GM19372 (cell line): Measurements from ENCODE around the gene NHP2.

Experiments used
- ATAC-seq: cut with Tn5 transposase; IDR thresholded peaks from one replicate; pipeline ENCODE4 v1.9.1; 2021; ENCODE audit warnings: mild to moderate bottlenecking, low read depth, moderate library complexity; ENCODE audit not compliant: unreplicated experiment

NHP2 gene

GRCh38 chr5:178116143-178116885 lies 37.4 kb downstream of the NHP2 start:
- ATAC-seq = no peak

GRCh38 chr5:178115814-178116142 lies 37.9 kb downstream of the NHP2 start:
- no peak for ATAC-seq

- no peak for ATAC-seq
Measured at GRCh38 chr5:178115136-178115813, 38.4 kb downstream of the NHP2 start.

DNA sequence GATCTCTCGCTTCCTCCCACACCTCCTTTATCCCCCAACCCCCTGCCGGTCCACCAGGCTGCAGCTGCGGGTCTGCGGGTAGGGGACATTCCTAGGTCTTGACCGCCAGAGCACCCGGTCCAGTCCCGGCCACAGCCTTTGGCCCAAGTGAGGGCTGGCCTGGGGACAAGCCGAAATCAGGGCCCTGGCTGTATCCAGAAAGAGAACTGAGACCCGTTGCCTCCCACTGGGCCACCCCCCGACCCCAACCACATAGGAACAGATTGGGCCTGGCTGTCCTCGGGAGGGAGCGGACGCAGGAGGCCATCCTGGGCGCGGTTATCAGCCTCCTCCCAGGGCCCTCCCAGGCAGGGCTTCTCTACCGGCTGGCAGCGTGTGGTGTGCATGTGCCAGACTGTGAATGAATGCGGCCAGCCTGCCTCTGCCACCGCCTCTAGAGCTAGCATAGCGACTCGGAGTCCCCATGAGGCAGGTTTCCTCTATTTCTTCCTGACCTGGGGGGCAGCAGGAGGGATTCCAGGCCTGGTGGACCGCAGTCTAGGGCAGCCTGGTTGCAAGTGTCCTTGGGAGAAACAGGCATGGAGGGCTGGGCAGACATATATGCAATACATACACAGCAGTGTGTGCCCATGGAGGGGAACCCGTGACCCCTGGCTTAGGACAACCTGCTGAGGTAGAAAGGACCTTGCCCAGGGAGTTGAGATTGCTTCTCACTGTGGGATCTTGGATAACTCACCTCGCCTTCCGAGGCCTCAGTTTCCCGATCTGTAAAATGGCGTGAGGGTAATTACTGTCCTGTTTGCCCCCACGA lies 39.2 kb downstream of the NHP2 start:
- no peak for ATAC-seq

GRCh38 chr5:178113841-178114324 lies 39.8 kb downstream of the NHP2 start:
- no peak for ATAC-seq

DNA sequence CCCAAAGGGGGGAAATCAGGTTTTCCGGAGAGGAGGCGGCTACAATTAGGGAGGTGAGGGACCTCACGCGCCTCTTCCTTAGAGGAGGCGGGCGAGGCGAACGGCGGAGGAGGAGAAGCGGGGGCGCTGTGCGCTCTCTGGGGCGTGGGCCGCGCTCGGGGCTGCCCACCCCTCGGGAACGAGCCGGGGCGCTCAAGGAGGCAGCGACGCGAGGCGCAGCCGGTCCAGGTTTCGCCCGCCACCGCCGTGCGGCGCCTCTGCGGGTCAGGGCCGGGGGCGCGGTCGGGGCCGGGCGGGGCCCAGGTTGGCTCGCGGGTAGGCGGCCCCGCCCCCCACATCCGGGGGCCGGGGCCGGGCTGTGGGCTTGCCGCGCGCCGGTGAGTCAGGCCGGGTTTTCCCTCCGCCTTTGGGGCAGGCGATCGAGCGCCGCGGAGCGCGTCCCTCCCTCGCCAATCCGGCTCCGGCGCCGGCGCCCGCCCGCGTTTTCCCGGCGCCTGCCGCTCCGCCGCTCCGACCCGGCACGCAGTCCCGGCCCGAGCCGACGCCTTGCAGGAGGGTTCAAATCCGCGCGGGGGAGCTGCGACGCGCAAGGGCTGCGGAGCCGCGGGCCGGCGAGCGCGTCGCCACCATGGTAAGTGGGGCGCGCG lies 40.4 kb downstream of the NHP2 start, which contains the start of gene N4BP3:
N4BP3 (plus strand) TSS at position 392 of the 647 bp plus-strand sequence. CDS start 6,052 bp downstream, outside the sequence.
- peak; percentile 54 for ATAC-seq

DNA sequence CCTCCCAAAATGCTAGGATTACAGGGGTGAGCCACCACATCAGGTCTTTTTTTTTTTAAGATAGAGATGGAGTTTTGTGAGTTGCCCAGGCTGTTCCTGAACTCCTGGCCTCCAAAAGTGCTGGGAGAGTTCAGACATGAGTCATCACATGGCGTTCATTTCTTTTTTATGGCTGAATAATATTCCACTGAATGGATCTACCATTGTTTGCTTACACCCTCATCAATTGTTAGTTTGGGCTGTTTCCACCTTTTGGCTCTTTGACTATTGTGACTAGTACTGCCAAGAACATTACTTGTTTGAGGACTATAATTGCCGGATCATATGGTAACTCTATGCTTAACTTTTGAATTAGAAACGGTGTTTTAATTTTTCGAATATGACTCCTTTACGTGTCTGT lies 41.1 kb downstream of the NHP2 start:
- no peak for ATAC-seq

DNA sequence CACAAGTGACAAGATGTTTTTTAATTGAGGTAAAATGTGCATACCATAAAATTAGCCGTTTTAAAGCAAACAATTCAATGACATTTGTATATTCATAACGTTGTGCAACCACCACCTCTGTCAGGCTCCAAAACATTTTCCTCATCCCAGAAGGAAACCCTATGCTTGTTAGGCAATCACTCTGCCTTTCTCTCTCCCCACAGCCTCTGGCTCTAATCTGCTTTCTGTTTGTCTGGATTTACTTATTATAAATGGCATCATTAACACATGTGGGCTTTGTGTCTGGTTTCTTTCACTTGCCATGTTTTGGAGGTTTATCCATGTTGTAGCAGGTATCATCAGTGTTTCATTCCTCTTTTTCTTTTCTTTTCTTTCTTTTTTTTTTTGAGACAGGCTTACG lies 41.8 kb downstream of the NHP2 start:
- ATAC-seq = no peak

DNA sequence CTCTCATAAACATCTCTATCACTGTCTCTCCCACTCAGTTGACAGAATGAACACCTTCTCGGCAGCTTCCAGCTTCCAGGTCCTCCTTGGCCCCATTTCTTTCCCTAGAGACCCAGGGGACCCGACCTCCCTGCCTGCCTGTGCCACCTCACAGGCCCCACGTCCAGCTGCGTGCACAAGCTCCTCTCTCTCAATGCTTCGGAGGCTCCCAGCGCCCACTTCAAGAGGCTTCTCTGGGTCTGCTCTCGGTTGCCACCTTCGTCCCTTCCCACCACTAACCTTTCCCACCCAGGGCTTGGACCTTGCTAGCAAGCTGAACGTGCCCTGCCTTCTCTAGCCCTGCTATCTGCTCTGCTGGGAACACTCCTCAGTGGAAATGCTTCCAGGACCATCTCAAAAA lies 43.2 kb downstream of the NHP2 start:
- no peak for ATAC-seq

GRCh38 chr5:178108966-178109365 lies 44.7 kb downstream of the NHP2 start:
- no peak for ATAC-seq

DNA sequence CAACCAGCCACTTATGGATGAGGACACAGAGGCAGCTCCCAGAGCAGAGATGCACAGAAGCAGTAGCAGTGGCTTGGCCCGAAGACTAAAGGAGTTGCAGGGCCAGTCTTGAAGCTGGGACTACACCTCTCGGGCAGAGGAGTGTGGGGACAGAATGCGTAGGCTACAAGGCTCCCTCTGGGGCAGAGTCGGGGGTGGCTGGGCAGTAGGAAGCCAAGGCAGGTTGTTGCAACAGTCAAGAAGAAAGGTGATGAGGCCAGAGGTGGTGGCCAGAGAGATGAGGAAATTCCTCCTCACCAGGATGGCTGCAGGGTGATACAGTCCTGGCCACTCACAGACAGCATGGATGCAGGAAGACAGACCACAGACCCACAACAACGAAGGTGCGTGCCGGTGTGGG lies 45.2 kb downstream of the NHP2 start:
- no peak for ATAC-seq

GRCh38 chr5:178107756-178108310 lies 45.9 kb downstream of the NHP2 start:
- no peak for ATAC-seq

- ATAC-seq = no peak
Measured at GRCh38 chr5:178106556-178107239, 47.0 kb downstream of the NHP2 start.

DNA sequence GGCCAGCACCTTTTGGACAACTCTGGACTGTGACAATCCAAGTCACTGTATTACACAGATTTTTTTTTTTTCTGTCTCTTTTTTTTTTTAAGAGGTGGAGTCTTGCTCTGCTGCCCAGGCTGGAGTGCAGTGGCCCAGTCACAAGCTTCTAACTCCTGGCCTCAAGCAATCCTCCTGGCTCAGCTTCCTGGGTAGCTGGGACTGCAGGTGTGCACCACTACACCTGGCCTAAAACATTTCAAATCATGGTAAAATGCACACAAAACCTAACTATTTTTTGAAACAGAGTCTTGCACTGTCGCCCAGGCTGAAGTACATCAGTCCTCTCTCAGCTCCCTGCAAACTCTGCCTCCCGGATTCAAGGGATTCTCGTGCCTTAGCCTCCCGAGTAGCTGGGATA lies 47.6 kb downstream of the NHP2 start:
- ATAC-seq = no peak

- no peak for ATAC-seq
Measured at GRCh38 chr5:178104492-178104891, 49.2 kb downstream of the NHP2 start.

DNA sequence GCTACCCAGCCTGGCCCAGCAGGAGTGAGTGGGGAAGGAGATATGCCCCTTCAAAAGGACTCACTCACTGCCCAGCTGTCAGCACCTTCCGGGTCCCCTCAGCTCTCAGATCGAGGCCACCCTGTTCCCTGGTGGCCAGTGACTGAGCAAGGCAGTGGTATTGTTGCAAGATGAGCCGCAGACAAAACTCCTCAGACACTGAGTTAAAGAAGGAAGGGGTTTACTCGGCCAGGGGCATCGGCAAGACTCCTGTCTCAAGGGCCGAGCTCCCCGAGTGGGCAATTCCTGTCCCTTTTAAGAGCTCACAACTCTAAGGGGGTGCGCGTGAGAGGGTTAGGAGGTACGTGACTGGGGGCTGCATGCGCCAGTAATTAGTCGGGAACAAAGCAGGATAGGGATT lies 50.1 kb downstream of the NHP2 start:
- no peak for ATAC-seq
